ENCODE data around the gene DDX25.

Gene DDX25

GRCh38 chr11:125926682-125927081, 22.4 kb downstream of the DDX25 start:
- H3K56ac ChIP-seq (ENCODE audit: low read length) = no peak overlapping the region
- no peak overlapping the region for H2BK120ac ChIP-seq (ENCODE audit: low read depth, low read length)
- H3K9ac ChIP-seq (ENCODE audit: low read length) = no peak overlapping the region
- no peak overlapping the region for H3K18ac ChIP-seq (ENCODE audit: low read length)
- WGBS (ENCODE audit: extremely low coverage, insufficient coverage, low lambda C conversion rate) = no CpG with 5 or more reads among the region's 12 CpGs
- H3K27ac ChIP-seq (ENCODE audit: low read depth, low read length) = no peak overlapping the region
- no peak overlapping the region for H2BK5ac ChIP-seq (ENCODE audit: low read length)
- no peak overlapping the region for H2BK15ac ChIP-seq (replicated peaks; ENCODE audit: low read depth)
- H3K4me2 ChIP-seq (ENCODE audit: low read length) = no peak overlapping the region
- H3K4ac ChIP-seq (ENCODE audit: low read depth, low read length) = no peak overlapping the region
- H3K4me1 ChIP-seq (ENCODE audit: control insufficient read depth, low read depth, low read length) = no peaks in the 10 kb centered on the region
- H4K5ac ChIP-seq (ENCODE audit: low read length) = no peak overlapping the region
- no peak overlapping the region for H2AK5ac ChIP-seq (ENCODE audit: low read length)
- H3K23ac ChIP-seq (ENCODE audit: low read length) = no peak overlapping the region
- no peak for DNase-seq
- no peak overlapping the region for H4K8ac ChIP-seq (ENCODE audit: low read depth, low read length)
- H3K79me2 ChIP-seq (ENCODE audit: control insufficient read depth, insufficient read depth, low read length) = no peaks in the 10 kb centered on the region
- no peaks in the 10 kb centered on the region for H3K79me1 ChIP-seq (ENCODE audit: low read length)
- no peaks in the 10 kb centered on the region for H3K27me3 ChIP-seq (ENCODE audit: insufficient read depth, low read length, poor library complexity)
- no peaks in the 10 kb centered on the region for H3K36me3 ChIP-seq (ENCODE audit: control insufficient read depth, insufficient read depth, low read length)
- H3K4me3 ChIP-seq (ENCODE audit: low read length) = no peak overlapping the region

- no peak overlapping the region for H2BK5ac ChIP-seq (ENCODE audit: low read length)
- no peaks in the 10 kb centered on the region for H3K27me3 ChIP-seq (ENCODE audit: insufficient read depth, low read length, poor library complexity)
- no peak overlapping the region for H3K4me2 ChIP-seq (ENCODE audit: low read length)
- no peak overlapping the region for H4K5ac ChIP-seq (ENCODE audit: low read length)
- no peak overlapping the region for H2AK5ac ChIP-seq (ENCODE audit: low read length)
- no peak overlapping the region for H3K23ac ChIP-seq (ENCODE audit: low read length)
- peaks cover 2% of the 10 kb centered on the region for H3K4me1 ChIP-seq (ENCODE audit: control insufficient read depth, low read depth, low read length)
- H3K4me3 ChIP-seq (ENCODE audit: low read length) = no peak overlapping the region
- no peak overlapping the region for H4K8ac ChIP-seq (ENCODE audit: low read depth, low read length)
- H3K36me3 ChIP-seq (ENCODE audit: control insufficient read depth, insufficient read depth, low read length) = no peaks in the 10 kb centered on the region
- no peak overlapping the region for H3K56ac ChIP-seq (ENCODE audit: low read length)
- H2BK15ac ChIP-seq (replicated peaks; ENCODE audit: low read depth) = no peak overlapping the region
- DNase-seq = no peak
- H3K4ac ChIP-seq (ENCODE audit: low read depth, low read length) = no peak overlapping the region
- no peak overlapping the region for H3K27ac ChIP-seq (ENCODE audit: low read depth, low read length)
- no peak overlapping the region for H3K18ac ChIP-seq (ENCODE audit: low read length)
- no peak overlapping the region for H3K9ac ChIP-seq (ENCODE audit: low read length)
- no peaks in the 10 kb centered on the region for H3K79me2 ChIP-seq (ENCODE audit: control insufficient read depth, insufficient read depth, low read length)
- no peaks in the 10 kb centered on the region for H3K79me1 ChIP-seq (ENCODE audit: low read length)
- WGBS (ENCODE audit: extremely low coverage, insufficient coverage, low lambda C conversion rate) = no CpG with 5 or more reads among the region's 9 CpGs
- no peak overlapping the region for H2BK120ac ChIP-seq (ENCODE audit: low read depth, low read length)
Measured at GRCh38 chr11:125929445-125930075, 25.3 kb downstream of the DDX25 start.

GRCh38 chr11:125930076-125930450, 25.8 kb downstream of the DDX25 start:
- WGBS (ENCODE audit: extremely low coverage, insufficient coverage, low lambda C conversion rate) = no CpG with 5 or more reads among the region's 11 CpGs
- H3K56ac ChIP-seq (ENCODE audit: low read length) = no peak overlapping the region
- no peaks in the 10 kb centered on the region for H3K27me3 ChIP-seq (ENCODE audit: insufficient read depth, low read length, poor library complexity)
- no peak overlapping the region for H4K8ac ChIP-seq (ENCODE audit: low read depth, low read length)
- no peak overlapping the region for H2BK15ac ChIP-seq (replicated peaks; ENCODE audit: low read depth)
- no peaks in the 10 kb centered on the region for H3K79me2 ChIP-seq (ENCODE audit: control insufficient read depth, insufficient read depth, low read length)
- no peak overlapping the region for H2BK120ac ChIP-seq (ENCODE audit: low read depth, low read length)
- no peak overlapping the region for H3K4ac ChIP-seq (ENCODE audit: low read depth, low read length)
- H3K4me2 ChIP-seq (ENCODE audit: low read length) = no peak overlapping the region
- no peaks in the 10 kb centered on the region for H3K36me3 ChIP-seq (ENCODE audit: control insufficient read depth, insufficient read depth, low read length)
- no peak overlapping the region for H3K27ac ChIP-seq (ENCODE audit: low read depth, low read length)
- H3K4me1 ChIP-seq (ENCODE audit: control insufficient read depth, low read depth, low read length) = peaks cover 2% of the 10 kb centered on the region
- no peak overlapping the region for H2BK5ac ChIP-seq (ENCODE audit: low read length)
- H3K18ac ChIP-seq (ENCODE audit: low read length) = no peak overlapping the region
- no peak overlapping the region for H3K9ac ChIP-seq (ENCODE audit: low read length)
- H3K79me1 ChIP-seq (ENCODE audit: low read length) = no peaks in the 10 kb centered on the region
- no peak overlapping the region for H3K4me3 ChIP-seq (ENCODE audit: low read length)
- no peak overlapping the region for H3K23ac ChIP-seq (ENCODE audit: low read length)
- no peak for DNase-seq
- H2AK5ac ChIP-seq (ENCODE audit: low read length) = no peak overlapping the region
- no peak overlapping the region for H4K5ac ChIP-seq (ENCODE audit: low read length)

DNA sequence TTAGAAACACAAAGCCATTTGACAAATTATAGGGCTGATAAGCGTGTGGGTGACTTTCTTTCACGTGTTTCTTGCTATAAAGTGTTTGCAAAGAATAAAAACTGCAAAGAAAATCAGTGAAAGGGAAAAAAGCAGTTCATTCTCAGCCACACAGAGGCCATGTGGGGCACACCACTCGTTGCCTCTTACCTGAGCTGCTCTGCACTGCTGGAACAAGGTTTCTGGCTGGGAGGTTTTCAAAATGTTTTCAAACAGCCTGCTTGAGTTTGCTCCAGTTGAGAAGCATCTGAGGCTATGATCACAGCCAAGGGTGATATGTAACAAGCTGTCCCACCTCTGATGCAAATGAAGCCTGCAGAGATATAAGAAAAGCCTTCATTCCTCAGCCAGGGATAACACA, 26.8 kb downstream of the DDX25 start:
- H3K79me1 ChIP-seq (ENCODE audit: low read length) = no peaks in the 10 kb centered on the region
- no peak overlapping the region for H3K9ac ChIP-seq (ENCODE audit: low read length)
- H2AK5ac ChIP-seq (ENCODE audit: low read length) = no peak overlapping the region
- H3K4me1 ChIP-seq (ENCODE audit: control insufficient read depth, low read depth, low read length) = peaks cover 2% of the 10 kb centered on the region
- H4K8ac ChIP-seq (ENCODE audit: low read depth, low read length) = no peak overlapping the region
- no peak overlapping the region for H3K4ac ChIP-seq (ENCODE audit: low read depth, low read length)
- H3K56ac ChIP-seq (ENCODE audit: low read length) = no peak overlapping the region
- no peak for DNase-seq
- H3K79me2 ChIP-seq (ENCODE audit: control insufficient read depth, insufficient read depth, low read length) = no peaks in the 10 kb centered on the region
- no peak overlapping the region for H3K4me2 ChIP-seq (ENCODE audit: low read length)
- no CpG with 5 or more reads among the region's 3 CpGs for WGBS (ENCODE audit: extremely low coverage, insufficient coverage, low lambda C conversion rate)
- no peaks in the 10 kb centered on the region for H3K27me3 ChIP-seq (ENCODE audit: insufficient read depth, low read length, poor library complexity)
- no peaks in the 10 kb centered on the region for H3K36me3 ChIP-seq (ENCODE audit: control insufficient read depth, insufficient read depth, low read length)
- no peak overlapping the region for H2BK5ac ChIP-seq (ENCODE audit: low read length)
- no peak overlapping the region for H3K23ac ChIP-seq (ENCODE audit: low read length)
- H2BK15ac ChIP-seq (replicated peaks; ENCODE audit: low read depth) = no peak overlapping the region
- H3K4me3 ChIP-seq (ENCODE audit: low read length) = no peak overlapping the region
- no peak overlapping the region for H3K18ac ChIP-seq (ENCODE audit: low read length)
- no peak overlapping the region for H4K5ac ChIP-seq (ENCODE audit: low read length)
- no peak overlapping the region for H2BK120ac ChIP-seq (ENCODE audit: low read depth, low read length)
- no peak overlapping the region for H3K27ac ChIP-seq (ENCODE audit: low read depth, low read length)

DNA sequence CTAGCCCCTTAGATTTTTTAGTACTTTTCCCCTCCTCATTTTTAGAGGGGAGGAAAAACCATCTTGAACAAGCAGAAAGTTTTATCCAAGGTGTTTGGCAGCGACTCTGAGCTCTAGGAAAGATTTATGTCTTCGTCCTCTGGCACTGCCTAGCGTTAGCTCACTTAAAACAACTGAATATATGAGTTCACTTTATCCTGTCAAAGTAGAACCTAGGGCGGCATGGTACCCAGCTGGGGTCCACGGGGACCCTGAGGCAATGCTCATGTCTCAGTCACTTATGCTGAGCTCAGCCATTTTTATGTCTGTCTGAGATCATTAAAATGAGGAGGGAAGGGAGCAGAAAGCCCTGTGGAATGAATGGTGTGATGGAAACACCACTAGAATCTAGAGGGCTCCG, 27.4 kb downstream of the DDX25 start:
- H3K27ac ChIP-seq (ENCODE audit: low read depth, low read length) = no peak overlapping the region
- H3K4me2 ChIP-seq (ENCODE audit: low read length) = no peak overlapping the region
- H3K56ac ChIP-seq (ENCODE audit: low read length) = no peak overlapping the region
- no peaks in the 10 kb centered on the region for H3K27me3 ChIP-seq (ENCODE audit: insufficient read depth, low read length, poor library complexity)
- H3K4me1 ChIP-seq (ENCODE audit: control insufficient read depth, low read depth, low read length) = peaks cover 2% of the 10 kb centered on the region
- H2AK5ac ChIP-seq (ENCODE audit: low read length) = no peak overlapping the region
- H2BK5ac ChIP-seq (ENCODE audit: low read length) = no peak overlapping the region
- H4K5ac ChIP-seq (ENCODE audit: low read length) = no peak overlapping the region
- H3K79me2 ChIP-seq (ENCODE audit: control insufficient read depth, insufficient read depth, low read length) = no peaks in the 10 kb centered on the region
- no peak overlapping the region for H4K8ac ChIP-seq (ENCODE audit: low read depth, low read length)
- H3K79me1 ChIP-seq (ENCODE audit: low read length) = no peaks in the 10 kb centered on the region
- H3K9ac ChIP-seq (ENCODE audit: low read length) = no peak overlapping the region
- H3K4ac ChIP-seq (ENCODE audit: low read depth, low read length) = no peak overlapping the region
- DNase-seq = no peak
- no peak overlapping the region for H2BK15ac ChIP-seq (replicated peaks; ENCODE audit: low read depth)
- H2BK120ac ChIP-seq (ENCODE audit: low read depth, low read length) = no peak overlapping the region
- H3K4me3 ChIP-seq (ENCODE audit: low read length) = no peak overlapping the region
- H3K18ac ChIP-seq (ENCODE audit: low read length) = no peak overlapping the region
- no CpG with 5 or more reads among the region's 6 CpGs for WGBS (ENCODE audit: extremely low coverage, insufficient coverage, low lambda C conversion rate)
- no peak overlapping the region for H3K23ac ChIP-seq (ENCODE audit: low read length)
- no peaks in the 10 kb centered on the region for H3K36me3 ChIP-seq (ENCODE audit: control insufficient read depth, insufficient read depth, low read length)

DNA sequence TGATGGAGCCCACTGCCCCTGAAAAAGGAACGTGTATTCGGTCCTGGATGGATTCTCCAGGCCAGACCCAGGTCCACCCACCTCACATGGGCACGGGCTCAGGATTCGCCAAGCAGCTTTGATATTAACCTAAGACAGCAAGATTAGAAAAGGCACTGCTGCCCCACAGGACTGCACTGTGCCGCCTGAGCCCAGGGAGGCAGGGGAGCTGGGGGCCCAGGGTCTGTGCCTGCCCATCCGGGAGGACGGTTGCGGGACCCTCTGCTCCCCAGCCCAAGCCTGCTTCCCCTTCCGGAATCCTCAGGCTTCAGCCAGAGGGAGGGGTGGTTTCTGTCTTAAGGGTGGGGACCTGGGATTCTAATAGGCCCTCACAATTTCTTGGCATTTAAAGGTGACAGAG, 28.0 kb downstream of the DDX25 start:
- no peak overlapping the region for H3K9ac ChIP-seq (ENCODE audit: low read length)
- peaks cover 2% of the 10 kb centered on the region for H3K4me1 ChIP-seq (ENCODE audit: control insufficient read depth, low read depth, low read length)
- no peaks in the 10 kb centered on the region for H3K36me3 ChIP-seq (ENCODE audit: control insufficient read depth, insufficient read depth, low read length)
- no CpG with 5 or more reads among the region's 9 CpGs for WGBS (ENCODE audit: extremely low coverage, insufficient coverage, low lambda C conversion rate)
- no peak overlapping the region for H2AK5ac ChIP-seq (ENCODE audit: low read length)
- no peak for DNase-seq
- H3K23ac ChIP-seq (ENCODE audit: low read length) = no peak overlapping the region
- no peak overlapping the region for H2BK15ac ChIP-seq (replicated peaks; ENCODE audit: low read depth)
- no peaks in the 10 kb centered on the region for H3K79me1 ChIP-seq (ENCODE audit: low read length)
- no peak overlapping the region for H3K56ac ChIP-seq (ENCODE audit: low read length)
- no peaks in the 10 kb centered on the region for H3K27me3 ChIP-seq (ENCODE audit: insufficient read depth, low read length, poor library complexity)
- H4K8ac ChIP-seq (ENCODE audit: low read depth, low read length) = no peak overlapping the region
- no peaks in the 10 kb centered on the region for H3K79me2 ChIP-seq (ENCODE audit: control insufficient read depth, insufficient read depth, low read length)
- no peak overlapping the region for H3K18ac ChIP-seq (ENCODE audit: low read length)
- no peak overlapping the region for H3K4me3 ChIP-seq (ENCODE audit: low read length)
- H2BK120ac ChIP-seq (ENCODE audit: low read depth, low read length) = no peak overlapping the region
- no peak overlapping the region for H3K4me2 ChIP-seq (ENCODE audit: low read length)
- H2BK5ac ChIP-seq (ENCODE audit: low read length) = no peak overlapping the region
- no peak overlapping the region for H3K27ac ChIP-seq (ENCODE audit: low read depth, low read length)
- H4K5ac ChIP-seq (ENCODE audit: low read length) = no peak overlapping the region
- no peak overlapping the region for H3K4ac ChIP-seq (ENCODE audit: low read depth, low read length)

All from mesendoderm (in vitro differentiated cells).